Lung (tissue), 12 donors: ENCODE results near the gene MYRIP. TPM values are rescaled to one million over a fixed set of nuclear protein-coding genes. Genes with fewer than 3 reads are reported as not detected.

Experiments used
- ATAC-seq: fragments of 200-7000 bp; cut with Tn5 transposase; one replicate; pipeline ENCODE4 v1.9.1; 2020; ENCODE audit warnings: moderate number of reproducible peaks; ENCODE audit not compliant: insufficient read depth, low FRiP score
- DNase-seq, 3 donors: peaks; one replicate each; pipeline ENCODE4 v3.0.0-alpha.2; 2013 to 2017
- H3K27ac ChIP-seq, 2 donors: one replicate each; pipeline ENCODE4 v1.5.1; 2013; ENCODE audit warnings: mild to moderate bottlenecking in 2 of 2, moderate library complexity in 2 of 2, control low read depth in 1 of 2, inconsistent platforms in 1 of 2, low read depth in 1 of 2, low read length in 1 of 2
- H3K27me3 ChIP-seq, 3 donors: one replicate each; pipeline ENCODE4 v1.5.1; 2013; ENCODE audit warnings: low read length in 2 of 3; ENCODE audit not compliant: control insufficient read depth in 3 of 3, insufficient read depth in 3 of 3
- H3K36me3 ChIP-seq, 4 donors: one replicate each; pipeline ENCODE4 v1.5.1; 2013; ENCODE audit warnings: low read length in 4 of 4, mild to moderate bottlenecking in 1 of 4, moderate library complexity in 1 of 4; ENCODE audit not compliant: control insufficient read depth in 4 of 4, insufficient read depth in 4 of 4
- H3K4me1 ChIP-seq, 5 donors: one replicate each; pipeline ENCODE4 v1.5.1; 2013; ENCODE audit warnings: low read length in 5 of 5, mild to moderate bottlenecking in 2 of 5, moderate library complexity in 1 of 5; ENCODE audit not compliant: control insufficient read depth in 5 of 5, insufficient read depth in 5 of 5
- H3K4me3 ChIP-seq: one replicate; pipeline ENCODE4 v1.5.1; 2013; ENCODE audit warnings: mild to moderate bottlenecking, control low read depth, moderate library complexity
- H3K9ac ChIP-seq, 2 donors: one replicate each; pipeline ENCODE4 v1.5.1; 2013; ENCODE audit warnings: low read length in 2 of 2, control low read depth in 1 of 2; ENCODE audit not compliant: insufficient read depth in 1 of 2
- H3K9me3 ChIP-seq, 4 donors: one replicate each; pipeline ENCODE4 v1.5.1; 2013; ENCODE audit warnings: low read length in 3 of 4, mild to moderate bottlenecking in 1 of 4, moderate library complexity in 1 of 4; ENCODE audit not compliant: control insufficient read depth in 4 of 4, insufficient read depth in 3 of 4
- WGBS, 2 donors: extraction: QIAGEN DNeasy Blood & Tissue Kit; methylation state at CpG; one replicate each; pipeline ENCODE4 v1.1.7; 2013; 5-methylcytosine and 5-hydroxymethylcytosine counted together
- polyA plus RNA-seq, 2 donors: library from polyadenylated mRNA; stranded (reverse); fragments of 200-250 nt; gene quantifications; one replicate each; pipeline ENCODE4 v1.2.1, GENCODE V29; 2013
- total RNA-seq, 2 donors: library from RNA; depleted of rRNA in 1 of 2; stranded (reverse); fragments of >200 nt in 1 of 2; gene quantifications; one replicate each; pipeline ENCODE4 v1.2.1, GENCODE V29; 2014 to 2021
- TF ChIP-seq, protein P1 (sequence below): IDR thresholded peaks from 2 replicates; pipeline ENCODE4 v1.5.1; 2012; ENCODE audit warnings: mild to moderate bottlenecking; ENCODE audit errors: control extremely low read depth, extremely low read depth
- donor health status: control.
- donor health status: control.
- donor health status: Bipolar disorder and iron deficiency.
- donor health status: healthy.
- donor health status: DM: yes; HTN: yes; CAD: no.

Gene MYRIP
- total and polyA plus RNA-seq, 4 donors, result 0.30 to 2.5 (median 0.77) TPM

DNA sequence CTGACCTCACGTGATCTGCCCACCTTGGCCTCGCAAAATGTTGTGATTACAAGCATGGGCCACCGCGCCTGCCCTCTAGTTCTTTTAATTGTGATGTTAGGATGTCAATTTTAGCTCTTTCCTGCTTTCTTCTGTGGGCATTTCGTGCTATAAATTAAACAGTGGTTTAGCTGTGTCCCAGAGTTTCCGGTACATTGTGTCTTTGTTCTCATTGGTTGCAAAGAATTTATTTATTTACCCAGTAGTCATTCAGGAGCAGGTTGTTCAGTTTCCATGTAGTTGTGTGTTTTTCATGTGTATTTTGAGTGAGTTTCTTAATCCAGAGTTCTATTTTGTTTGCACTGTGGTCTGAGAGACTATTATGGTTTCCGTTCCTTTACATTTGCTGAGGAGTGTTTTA, 30.1 kb downstream of the MYRIP start:
- peaks cover 0 to 1% (median 0%) of the 10 kb centered on the region in 5 donors for H3K4me1 ChIP-seq
- peaks cover 0 to 5% (median 0%) of the 10 kb centered on the region in 4 donors for H3K9me3 ChIP-seq
- DNase-seq (no peak), ATAC-seq (no peak)
- no peaks in the 10 kb centered on the region for H3K27me3 ChIP-seq
- TF ChIP-seq, protein P1, sequence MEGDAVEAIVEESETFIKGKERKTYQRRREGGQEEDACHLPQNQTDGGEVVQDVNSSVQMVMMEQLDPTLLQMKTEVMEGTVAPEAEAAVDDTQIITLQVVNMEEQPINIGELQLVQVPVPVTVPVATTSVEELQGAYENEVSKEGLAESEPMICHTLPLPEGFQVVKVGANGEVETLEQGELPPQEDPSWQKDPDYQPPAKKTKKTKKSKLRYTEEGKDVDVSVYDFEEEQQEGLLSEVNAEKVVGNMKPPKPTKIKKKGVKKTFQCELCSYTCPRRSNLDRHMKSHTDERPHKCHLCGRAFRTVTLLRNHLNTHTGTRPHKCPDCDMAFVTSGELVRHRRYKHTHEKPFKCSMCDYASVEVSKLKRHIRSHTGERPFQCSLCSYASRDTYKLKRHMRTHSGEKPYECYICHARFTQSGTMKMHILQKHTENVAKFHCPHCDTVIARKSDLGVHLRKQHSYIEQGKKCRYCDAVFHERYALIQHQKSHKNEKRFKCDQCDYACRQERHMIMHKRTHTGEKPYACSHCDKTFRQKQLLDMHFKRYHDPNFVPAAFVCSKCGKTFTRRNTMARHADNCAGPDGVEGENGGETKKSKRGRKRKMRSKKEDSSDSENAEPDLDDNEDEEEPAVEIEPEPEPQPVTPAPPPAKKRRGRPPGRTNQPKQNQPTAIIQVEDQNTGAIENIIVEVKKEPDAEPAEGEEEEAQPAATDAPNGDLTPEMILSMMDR, result no peak
- 57 to 60% methylated on average over 7 of the region's 7 CpGs for WGBS, 2 donors
- H3K36me3 ChIP-seq, result no peaks in the 10 kb centered on the region
- H3K9ac ChIP-seq, result no peak overlapping the region
- no peak overlapping the region for H3K27ac ChIP-seq
- H3K4me3 ChIP-seq, result no peak overlapping the region

DNA sequence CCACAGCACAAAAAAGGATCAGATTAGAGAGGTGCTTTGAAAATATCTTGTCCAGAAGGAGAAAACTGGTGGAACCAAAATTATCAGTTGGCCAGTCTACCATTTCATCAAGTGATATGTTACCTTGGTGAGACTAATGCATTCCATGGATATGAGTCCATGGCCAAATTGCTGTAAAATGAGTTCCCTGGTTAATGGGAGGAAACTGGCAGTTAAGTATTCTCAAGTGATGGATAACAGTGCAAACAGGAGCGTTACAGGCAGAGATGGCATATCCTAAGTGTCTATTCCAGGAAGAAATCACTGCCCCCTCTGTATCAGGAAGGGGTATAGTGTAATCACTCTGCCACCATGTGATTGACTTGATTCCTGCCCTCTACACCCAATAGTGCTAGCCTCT, 34.0 kb downstream of the MYRIP start:
- no peak for ATAC-seq
- no peak overlapping the region for H3K4me3 ChIP-seq
- no peak overlapping the region for H3K9ac ChIP-seq
- 51 to 82% methylated on average over 1 of the region's 1 CpG for WGBS, 2 donors
- no peak overlapping the region for H3K27ac ChIP-seq
- DNase-seq, result no peak
- peaks cover 0 to 4% (median 0%) of the 10 kb centered on the region in 4 donors for H3K9me3 ChIP-seq
- no peaks in the 10 kb centered on the region for H3K4me1 ChIP-seq
- H3K27me3 ChIP-seq, result peaks cover 0 to 3% (median 0%) of the 10 kb centered on the region in 3 donors
- no peaks in the 10 kb centered on the region for H3K36me3 ChIP-seq
- TF ChIP-seq, protein P1, result no peak

DNA sequence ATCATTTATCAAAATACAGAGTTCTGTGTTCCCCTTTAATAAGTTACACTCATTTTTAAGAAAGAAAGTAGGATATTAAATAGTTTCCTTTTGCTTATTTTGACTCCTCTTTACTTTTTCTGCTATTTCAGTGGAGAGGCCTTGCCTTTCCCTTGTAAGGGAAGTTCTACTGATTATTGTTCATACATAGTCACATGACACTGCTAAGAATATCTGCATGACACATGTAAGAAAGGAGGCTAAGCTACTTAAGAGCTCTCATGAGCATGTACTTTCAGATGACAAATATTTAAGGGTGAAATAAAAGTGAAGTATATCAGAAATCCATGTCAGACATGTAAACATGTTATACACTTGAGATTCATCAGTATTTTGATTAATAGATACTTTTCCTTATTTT, 39.0 kb downstream of the MYRIP start:
- TF ChIP-seq, protein P1, result no peak
- Histone ChIP-seq H3K27ac (no peak overlapping the region), H3K9ac (no peak overlapping the region), H3K4me3 (no peak overlapping the region), H3K9me3 (no peaks in the 10 kb centered on the region), H3K4me1 (peaks cover 0 to 3% (median 0%) of the 10 kb centered on the region in 5 donors), H3K36me3 (no peaks in the 10 kb centered on the region), H3K27me3 (peaks cover 0 to 10% (median 0%) of the 10 kb centered on the region in 3 donors)
- DNase-seq, result no peak
- no peak for ATAC-seq
